HG03432 (cell line): ENCODE measurements around the gene DVL3.
"Not testable (repeated sequence)": the region's sequence is repeated elsewhere in the genome, so short reads cannot be mapped to it uniquely, and the experiment has no call there.

Experiments used
- ATAC-seq: cut with Tn5 transposase; IDR thresholded peaks from one replicate; pipeline ENCODE4 v1.9.1; 2021; ENCODE audit warnings: mild to moderate bottlenecking, moderate library complexity; ENCODE audit not compliant: unreplicated experiment

DVL3 gene

GRCh38 chr3:184154885-184155643 lies at the start of gene DVL3:
Gene DVL3 (plus strand): TSS chr3:184155377. CDS start chr3:184155636, 259 bp downstream.
- peak; percentile 83 for ATAC-seq

GRCh38 chr3:184110316-184110725 lies 44.9 kb upstream of the DVL3 start:
- no peak for ATAC-seq

- no peak for ATAC-seq
Measured at GRCh38 chr3:184116017-184116416, 39.2 kb upstream of the DVL3 start.

DNA sequence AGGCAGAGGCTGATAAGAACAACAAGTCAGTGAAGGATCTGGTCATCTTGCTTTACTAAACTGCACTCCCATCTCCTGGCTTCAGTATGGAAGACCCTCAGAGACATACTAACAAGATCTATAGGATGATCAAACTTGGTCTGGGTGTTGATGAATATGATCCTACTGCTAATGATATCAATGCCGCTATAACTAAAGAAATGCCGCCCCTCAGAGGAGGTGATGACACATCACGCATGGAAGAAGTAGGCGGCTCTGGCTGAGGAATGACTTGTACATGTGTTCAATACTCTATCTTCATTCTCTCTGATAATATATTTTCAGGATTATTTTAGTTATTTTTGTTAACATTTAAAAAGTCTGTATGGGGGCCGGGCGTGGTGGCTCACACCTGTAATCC lies 37.5 kb upstream of the DVL3 start:
- ATAC-seq: no peak

- not testable (repeated sequence) for ATAC-seq
Measured at GRCh38 chr3:184121031-184121430, 34.1 kb upstream of the DVL3 start.

DNA sequence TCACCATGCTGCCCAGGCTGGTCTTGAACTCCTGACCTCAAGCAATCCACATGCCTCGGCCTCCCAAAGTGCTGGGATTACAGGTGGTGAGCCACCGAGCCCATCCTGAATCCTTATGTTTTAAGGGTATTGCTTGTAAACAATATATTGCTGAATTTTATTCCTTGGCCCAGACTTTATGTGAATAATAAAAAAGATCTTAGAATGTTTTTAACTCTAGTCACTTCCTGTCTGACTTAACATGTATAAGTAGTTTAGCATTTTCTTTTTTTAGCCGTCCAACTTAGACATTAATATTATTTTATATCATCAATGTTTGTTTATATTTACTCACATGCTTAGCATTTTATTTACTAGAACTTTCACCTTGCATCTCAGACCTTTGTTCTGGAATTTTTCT lies 29.2 kb upstream of the DVL3 start:
- no peak for ATAC-seq

DNA sequence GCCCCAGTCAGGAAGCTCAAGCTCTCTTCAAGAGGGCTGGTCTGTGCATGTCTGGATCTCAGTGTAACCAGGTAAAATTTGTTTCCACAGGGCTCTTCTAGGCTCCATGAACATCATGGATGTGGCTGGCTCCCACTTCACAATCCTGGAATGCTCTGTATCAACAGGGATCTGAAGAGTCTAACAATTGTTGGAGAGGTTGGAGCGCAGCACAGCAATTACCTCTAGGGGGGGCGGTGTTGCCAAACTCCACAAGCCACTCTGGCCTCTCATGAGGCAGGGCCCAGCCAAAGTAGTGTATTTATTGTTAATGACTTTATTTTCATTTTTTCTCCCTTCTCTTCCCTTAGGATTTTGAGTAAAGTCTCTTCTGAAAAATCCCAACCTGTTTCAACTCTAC lies 26.2 kb upstream of the DVL3 start:
- no peak for ATAC-seq

DNA sequence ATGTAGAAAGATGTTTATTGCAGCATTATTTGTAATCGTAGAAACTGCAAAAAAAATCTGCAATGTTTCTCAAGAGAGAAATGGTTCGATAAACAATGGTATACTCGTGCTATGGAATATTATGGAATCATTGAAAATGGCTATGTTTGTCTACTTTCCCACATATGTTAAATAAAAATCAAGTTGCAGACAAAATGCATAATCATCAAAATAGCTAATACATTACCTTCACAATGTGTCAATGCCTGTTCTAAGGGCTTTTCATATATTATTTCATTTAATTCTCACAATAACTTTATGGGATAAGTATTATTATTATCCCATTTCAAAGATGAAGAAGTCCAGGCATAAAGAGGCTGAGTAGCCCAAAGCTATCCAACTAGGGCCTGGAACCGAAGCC lies 22.2 kb upstream of the DVL3 start:
- ATAC-seq: no peak

DNA sequence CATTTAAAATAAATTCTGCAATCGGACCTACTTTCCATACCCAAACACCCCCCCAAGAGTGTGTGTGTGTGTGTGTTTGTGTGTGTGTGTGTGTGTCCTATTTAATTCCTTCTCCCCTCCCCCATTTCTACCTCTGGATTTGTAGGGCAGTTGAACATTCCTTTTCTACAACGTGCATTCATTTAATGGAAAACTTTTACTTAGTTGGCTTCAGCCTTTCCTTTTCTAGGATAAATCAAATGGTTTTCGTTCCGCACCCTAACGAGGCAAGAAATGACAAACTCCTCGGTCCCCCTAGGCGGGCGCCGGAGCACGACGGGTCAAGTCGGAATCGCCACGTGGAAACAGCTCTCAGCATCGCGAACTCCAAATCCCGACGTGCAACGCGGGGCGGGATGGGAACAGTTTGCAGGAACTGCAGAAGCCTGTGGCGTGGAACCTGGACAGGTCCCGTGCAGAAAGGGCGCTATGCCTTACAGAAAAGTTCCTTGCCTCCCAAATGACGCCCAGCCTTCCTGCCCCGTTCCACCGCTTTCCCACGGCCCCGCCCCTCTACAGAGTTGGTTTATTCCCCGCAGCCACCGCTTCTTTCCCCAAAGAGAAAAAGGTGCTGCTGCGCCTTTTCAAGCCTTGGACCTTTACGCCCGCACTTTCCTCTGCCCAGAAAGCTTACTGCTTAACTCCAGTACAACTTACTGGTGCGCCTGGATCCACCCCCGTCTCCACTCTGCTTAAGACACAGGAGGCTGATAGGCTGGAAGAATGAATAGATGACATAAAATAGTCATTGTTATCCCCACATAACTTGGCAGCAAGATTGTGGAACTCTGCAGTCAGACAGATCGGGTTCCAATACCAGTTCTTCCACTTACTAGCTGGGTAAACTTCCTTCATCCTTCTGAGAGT lies 21.1 kb upstream of the DVL3 start:
- peak; percentile 34 for ATAC-seq

DNA sequence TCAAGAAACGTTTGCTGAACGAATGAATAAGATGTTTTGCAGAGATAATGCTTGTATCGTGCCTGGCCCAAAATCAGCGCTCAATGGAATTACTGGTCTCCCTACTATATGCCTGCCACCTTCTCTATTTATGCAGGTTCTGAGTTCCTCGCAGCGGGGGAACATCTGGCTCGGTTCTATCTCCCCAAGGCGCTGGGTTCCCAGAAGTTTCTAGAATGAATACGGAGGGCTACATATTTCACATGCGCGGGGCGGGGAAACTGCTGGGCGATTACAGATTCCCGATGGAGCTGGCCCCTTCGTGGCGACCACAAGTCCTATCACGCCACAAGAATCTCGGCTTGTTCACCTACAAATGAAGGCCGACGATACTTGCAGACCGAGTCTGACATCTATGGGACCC lies 20.4 kb upstream of the DVL3 start:
- ATAC-seq: peak; percentile 10

- ATAC-seq: peak; percentile 89
Measured at GRCh38 chr3:184135149-184135910, 19.8 kb upstream of the DVL3 start, which contains the start of gene EIF2B5. Gene EIF2B5 (plus strand): TSS chr3:184135358. CDS start chr3:184135386, 28 bp downstream.

DNA sequence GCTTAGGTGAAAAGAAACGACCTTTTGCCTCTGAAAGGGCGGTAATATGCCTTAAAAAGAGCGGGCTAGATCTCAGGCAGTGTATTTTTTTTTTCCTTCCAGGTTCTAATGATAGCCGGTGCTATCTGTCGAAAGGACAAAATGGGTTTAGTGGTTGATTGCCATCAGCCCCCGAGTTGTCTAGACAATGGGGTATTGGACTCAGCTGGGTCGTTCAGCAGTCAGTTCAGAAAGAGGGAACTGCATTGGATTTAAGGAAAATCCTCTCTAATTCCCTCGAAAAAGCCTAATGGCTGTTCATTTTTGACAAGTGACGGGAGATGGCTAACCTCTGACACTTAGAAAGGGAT lies 19.3 kb upstream of the DVL3 start:
- ATAC-seq: no peak

- no peak for ATAC-seq
Measured at GRCh38 chr3:184140436-184140835, 14.7 kb upstream of the DVL3 start.

DNA sequence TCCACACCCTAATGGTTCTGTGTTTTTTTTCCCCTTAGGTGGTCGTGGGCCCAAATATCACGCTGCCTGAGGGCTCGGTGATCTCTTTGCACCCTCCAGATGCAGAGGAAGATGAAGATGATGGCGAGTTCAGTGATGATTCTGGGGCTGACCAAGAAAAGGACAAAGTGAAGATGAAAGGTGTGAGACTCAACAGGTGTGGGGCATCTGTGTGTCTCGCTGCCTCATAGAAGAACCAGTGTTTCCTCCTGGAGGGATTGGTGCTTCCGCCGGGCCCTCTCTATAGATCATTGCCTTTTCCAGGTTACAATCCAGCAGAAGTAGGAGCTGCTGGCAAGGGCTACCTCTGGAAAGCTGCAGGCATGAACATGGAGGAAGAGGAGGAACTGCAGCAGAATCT lies 13.0 kb upstream of the DVL3 start:
- no peak for ATAC-seq

GRCh38 chr3:184143327-184143726 lies 11.8 kb upstream of the DVL3 start:
- ATAC-seq: no peak

DNA sequence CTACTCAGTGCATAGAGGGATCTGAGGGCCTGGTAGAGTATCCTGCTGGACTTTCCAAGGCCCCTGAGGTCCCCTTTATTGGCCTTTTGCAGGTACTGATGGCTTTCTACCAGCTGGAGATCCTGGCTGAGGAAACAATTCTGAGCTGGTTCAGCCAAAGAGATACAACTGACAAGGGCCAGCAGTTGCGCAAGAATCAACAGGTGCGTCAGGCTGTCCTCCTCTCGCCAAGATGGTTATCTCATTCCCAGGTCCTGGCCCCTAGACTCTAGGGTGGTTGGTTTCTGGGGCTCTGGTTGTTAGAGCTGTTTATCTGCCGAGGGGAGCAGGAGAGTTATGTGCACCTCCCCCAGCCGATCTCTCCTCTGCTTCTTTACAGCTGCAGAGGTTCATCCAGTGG lies 10.7 kb upstream of the DVL3 start:
- no peak for ATAC-seq

DNA sequence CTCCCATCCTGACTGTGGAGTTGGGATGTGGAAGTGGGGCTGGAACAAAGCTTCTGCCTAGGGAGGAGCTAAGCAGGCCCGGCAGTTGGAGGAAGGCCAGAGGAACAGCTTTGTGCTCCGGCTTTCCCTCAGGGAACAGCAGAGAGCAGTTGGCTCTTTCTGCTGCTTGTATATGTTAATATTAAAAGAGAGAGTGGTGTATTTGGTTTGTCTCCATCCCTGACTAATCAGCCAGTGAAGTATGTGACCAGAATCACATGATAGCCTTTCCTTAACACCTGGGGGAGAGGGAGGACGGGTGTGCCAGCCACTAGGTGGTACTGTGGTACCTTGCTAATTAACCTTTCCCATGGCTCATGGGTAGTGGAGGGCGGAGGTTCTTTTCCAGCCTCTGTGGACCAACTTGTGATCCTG lies 10.1 kb upstream of the DVL3 start:
- ATAC-seq: no peak

DNA sequence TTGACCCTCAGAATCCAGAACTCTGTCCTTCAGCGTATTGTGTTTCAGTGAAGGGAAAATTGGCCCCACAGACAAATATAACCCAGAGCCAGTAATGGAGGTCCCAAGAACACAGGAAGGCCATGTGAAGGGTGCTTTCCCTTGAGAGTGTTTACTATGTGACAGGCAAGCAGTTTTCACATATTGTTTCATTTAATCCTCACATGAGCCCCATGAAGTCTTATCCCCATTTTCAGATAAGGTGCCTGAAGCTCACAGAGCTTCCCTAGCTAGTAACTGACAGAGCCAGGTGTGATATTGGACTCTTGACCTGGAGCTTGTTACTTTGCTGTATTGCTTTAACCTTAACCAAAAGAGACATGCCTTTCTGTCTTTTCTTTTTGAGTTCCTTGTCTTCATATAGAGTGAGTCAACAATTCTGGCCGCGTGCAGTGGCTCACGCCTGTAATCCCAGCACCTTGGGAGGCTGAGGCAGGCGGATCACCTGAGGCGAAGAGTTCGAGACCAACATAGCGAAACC lies 9.4 kb upstream of the DVL3 start:
- ATAC-seq: no peak

DNA sequence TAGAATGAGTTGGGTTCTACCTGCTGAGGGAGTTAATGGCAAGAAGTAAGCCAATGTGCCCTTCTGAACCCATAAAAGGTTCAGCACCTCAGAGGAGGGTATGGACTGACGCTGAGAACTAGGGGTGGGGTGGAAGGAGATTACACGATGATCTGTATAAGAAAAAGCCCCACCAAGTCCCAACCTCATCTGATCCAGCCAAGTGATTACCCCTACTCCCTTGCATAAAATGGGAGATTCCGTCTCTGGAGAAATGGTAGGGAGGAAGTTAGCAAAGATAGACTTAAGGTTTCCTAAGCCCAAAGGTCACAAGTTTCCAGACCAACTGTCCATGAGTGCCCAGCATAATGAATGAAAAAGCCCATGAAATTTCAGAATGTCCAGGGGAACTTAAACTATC lies 7.1 kb upstream of the DVL3 start:
- no peak for ATAC-seq

GRCh38 chr3:184149123-184149522 lies 6.1 kb upstream of the DVL3 start:
- ATAC-seq: no peak

DNA sequence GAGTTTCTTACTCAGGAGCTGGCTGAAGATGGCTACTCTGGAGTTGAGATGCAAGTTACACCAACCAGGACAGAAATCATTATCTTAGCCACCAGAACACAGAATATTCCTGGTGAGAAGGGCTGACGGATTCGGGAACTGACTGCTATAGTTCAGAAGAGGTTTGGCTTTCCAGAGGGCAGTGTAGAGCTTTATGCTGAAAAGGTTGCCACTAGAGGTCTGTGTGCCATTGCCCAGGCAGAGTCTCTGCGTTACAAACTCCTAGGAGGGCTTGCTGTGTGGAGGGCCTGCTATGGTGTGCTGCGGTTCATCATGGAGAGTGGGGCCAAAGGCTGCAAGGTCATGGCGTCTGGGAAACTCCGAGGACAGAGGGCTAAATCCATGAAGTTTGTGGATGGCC lies 5.4 kb upstream of the DVL3 start:
- ATAC-seq: not testable (repeated sequence)
